Liver (tissue), 3 donors: ENCODE data around the gene ZNF346.

Experiments used
- EGR1 ChIP-seq, 2 donors: IDR thresholded peaks; 2 replicates each; pipeline ENCODE4 v1.6.1; 2016 to 2018; ENCODE audit warnings: antibody characterized with exemption in 2 of 2, low read depth in 2 of 2
- FOXA1 ChIP-seq: IDR thresholded peaks from 2 replicates; pipeline ENCODE4 v1.6.1; 2016; ENCODE audit warnings: antibody characterized with exemption
- GABPA ChIP-seq, 2 donors: IDR thresholded peaks in 1 of 2; conservative IDR thresholded peaks in 1 of 2; 2 replicates each; pipeline ENCODE4 v1.6.1; 2016; ENCODE audit warnings: antibody characterized with exemption in 2 of 2, mild to moderate bottlenecking in 1 of 2, moderate library complexity in 1 of 2
- HNF4G ChIP-seq: IDR thresholded peaks from 2 replicates; pipeline ENCODE4 v1.6.1; 2016; ENCODE audit warnings: antibody characterized with exemption
- MAX ChIP-seq: IDR thresholded peaks from 2 replicates; pipeline ENCODE4 v1.6.1; 2016; ENCODE audit warnings: antibody characterized with exemption
- RAD21 ChIP-seq, 2 donors: IDR thresholded peaks; 2 replicates each; pipeline ENCODE4 v1.6.1; 2016; ENCODE audit warnings: antibody characterized with exemption in 2 of 2, mild to moderate bottlenecking in 2 of 2
- REST ChIP-seq: IDR thresholded peaks from 2 replicates; pipeline ENCODE4 v1.6.1; 2016; ENCODE audit warnings: antibody characterized with exemption, mild to moderate bottlenecking
- RXRA ChIP-seq, 2 donors: IDR thresholded peaks; 2 replicates each; pipeline ENCODE4 v1.6.1; 2017 to 2018; ENCODE audit warnings: antibody characterized with exemption in 2 of 2, mild to moderate bottlenecking in 1 of 2
- TAF1 ChIP-seq: conservative IDR thresholded peaks from 2 replicates; pipeline ENCODE4 v1.6.1; 2016; ENCODE audit warnings: antibody characterized with exemption, mild to moderate bottlenecking
- YY1 ChIP-seq: IDR thresholded peaks from 2 replicates; pipeline ENCODE4 v1.6.1; 2016; ENCODE audit warnings: antibody characterized with exemption, mild to moderate bottlenecking
- TF ChIP-seq, protein P1 (sequence below): fragments of 150-350 bp; IDR thresholded peaks from 2 replicates; pipeline ENCODE4 v1.5.1; 2017; ENCODE audit warnings: improper control_type of control experiment, low read depth, low read length; ENCODE audit not compliant: missing input control
- TF ChIP-seq, protein P2 (sequence below): IDR thresholded peaks from 2 replicates; pipeline ENCODE4 v1.6.1; 2016; ENCODE audit warnings: antibody characterized with exemption
- donor health status: healthy.
- donor health status: healthy.

DNA sequence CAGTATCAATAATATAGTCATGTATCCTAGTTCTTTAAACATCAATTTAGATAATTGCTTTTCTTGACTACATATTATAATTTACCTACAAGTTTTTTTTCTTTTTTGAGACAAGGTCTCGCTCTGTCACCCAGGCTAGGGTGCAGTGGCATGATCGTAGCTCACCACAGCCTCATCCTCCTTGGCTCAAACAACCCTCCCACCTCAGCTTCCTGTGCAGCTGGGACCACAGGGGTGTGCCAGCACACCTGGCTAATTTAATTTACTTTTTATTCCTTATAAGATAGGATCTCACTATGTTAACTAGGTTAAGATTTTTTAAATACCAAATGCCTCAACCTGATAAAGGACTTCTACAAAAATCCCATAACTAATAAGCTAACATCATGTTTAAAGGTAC lies 37.0 kb upstream of the ZNF346 start:
- TF ChIP-seq, protein P1, sequence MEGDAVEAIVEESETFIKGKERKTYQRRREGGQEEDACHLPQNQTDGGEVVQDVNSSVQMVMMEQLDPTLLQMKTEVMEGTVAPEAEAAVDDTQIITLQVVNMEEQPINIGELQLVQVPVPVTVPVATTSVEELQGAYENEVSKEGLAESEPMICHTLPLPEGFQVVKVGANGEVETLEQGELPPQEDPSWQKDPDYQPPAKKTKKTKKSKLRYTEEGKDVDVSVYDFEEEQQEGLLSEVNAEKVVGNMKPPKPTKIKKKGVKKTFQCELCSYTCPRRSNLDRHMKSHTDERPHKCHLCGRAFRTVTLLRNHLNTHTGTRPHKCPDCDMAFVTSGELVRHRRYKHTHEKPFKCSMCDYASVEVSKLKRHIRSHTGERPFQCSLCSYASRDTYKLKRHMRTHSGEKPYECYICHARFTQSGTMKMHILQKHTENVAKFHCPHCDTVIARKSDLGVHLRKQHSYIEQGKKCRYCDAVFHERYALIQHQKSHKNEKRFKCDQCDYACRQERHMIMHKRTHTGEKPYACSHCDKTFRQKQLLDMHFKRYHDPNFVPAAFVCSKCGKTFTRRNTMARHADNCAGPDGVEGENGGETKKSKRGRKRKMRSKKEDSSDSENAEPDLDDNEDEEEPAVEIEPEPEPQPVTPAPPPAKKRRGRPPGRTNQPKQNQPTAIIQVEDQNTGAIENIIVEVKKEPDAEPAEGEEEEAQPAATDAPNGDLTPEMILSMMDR = no peak
- TF ChIP-seq EGR1 (IDR thresholded peaks at IDR 0.05; ENCODE audit: low read depth in 2 of 2) (no peak), YY1 (no peak), GABPA (IDR thresholded peaks at IDR 0.05 in 1 of 2, conservative IDR thresholded peaks at IDR 0.05 in 1 of 2) (no peak), REST (no peak), MAX (no peak), RAD21 (IDR thresholded peaks at IDR 0.05) (no peak), TAF1 (no peak), RXRA (IDR thresholded peaks at IDR 0.05) (no peak), HNF4G (no peak), FOXA1 (no peak)
- TF ChIP-seq, protein P2, sequence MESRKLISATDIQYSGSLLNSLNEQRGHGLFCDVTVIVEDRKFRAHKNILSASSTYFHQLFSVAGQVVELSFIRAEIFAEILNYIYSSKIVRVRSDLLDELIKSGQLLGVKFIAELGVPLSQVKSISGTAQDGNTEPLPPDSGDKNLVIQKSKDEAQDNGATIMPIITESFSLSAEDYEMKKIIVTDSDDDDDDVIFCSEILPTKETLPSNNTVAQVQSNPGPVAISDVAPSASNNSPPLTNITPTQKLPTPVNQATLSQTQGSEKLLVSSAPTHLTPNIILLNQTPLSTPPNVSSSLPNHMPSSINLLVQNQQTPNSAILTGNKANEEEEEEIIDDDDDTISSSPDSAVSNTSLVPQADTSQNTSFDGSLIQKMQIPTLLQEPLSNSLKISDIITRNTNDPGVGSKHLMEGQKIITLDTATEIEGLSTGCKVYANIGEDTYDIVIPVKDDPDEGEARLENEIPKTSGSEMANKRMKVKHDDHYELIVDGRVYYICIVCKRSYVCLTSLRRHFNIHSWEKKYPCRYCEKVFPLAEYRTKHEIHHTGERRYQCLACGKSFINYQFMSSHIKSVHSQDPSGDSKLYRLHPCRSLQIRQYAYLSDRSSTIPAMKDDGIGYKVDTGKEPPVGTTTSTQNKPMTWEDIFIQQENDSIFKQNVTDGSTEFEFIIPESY = no peak
